GM21717 (cell line): Measurements from ENCODE around the gene ARID2.

Source experiments
- ATAC-seq: cut with Tn5 transposase; IDR thresholded peaks from one replicate; pipeline ENCODE4 v1.9.1; 2021; ENCODE audit warnings: mild to moderate bottlenecking, moderate library complexity; ENCODE audit not compliant: unreplicated experiment

Gene ARID2

GRCh38 chr12:45729233-45730083 lies at the start of gene ARID2:
ARID2 (plus strand) TSS chr12:45729706; CDS start chr12:45729837, 131 bp downstream.
- peak; percentile 12 for ATAC-seq

GRCh38 chr12:45680362-45680761 lies 49.1 kb upstream of the ARID2 start:
- ATAC-seq = no peak

DNA sequence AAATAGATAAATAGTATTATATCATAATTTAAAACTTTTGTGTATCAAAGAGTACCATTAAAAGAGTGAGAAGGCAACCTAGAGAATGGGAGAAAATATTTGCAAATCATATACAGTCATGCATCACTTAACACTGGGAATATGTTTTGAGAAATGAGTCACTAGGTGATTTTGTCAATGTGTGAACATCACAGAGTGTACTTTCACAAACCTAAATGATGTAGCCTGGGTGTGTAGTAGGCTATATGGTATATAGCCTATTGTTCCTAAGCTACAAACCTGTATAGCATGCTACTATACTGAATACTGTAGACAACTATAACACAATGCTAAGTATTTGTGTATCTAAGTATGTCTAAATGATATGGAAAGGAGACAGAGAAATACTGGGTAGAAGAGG lies 48.0 kb upstream of the ARID2 start:
- ATAC-seq = no peak

DNA sequence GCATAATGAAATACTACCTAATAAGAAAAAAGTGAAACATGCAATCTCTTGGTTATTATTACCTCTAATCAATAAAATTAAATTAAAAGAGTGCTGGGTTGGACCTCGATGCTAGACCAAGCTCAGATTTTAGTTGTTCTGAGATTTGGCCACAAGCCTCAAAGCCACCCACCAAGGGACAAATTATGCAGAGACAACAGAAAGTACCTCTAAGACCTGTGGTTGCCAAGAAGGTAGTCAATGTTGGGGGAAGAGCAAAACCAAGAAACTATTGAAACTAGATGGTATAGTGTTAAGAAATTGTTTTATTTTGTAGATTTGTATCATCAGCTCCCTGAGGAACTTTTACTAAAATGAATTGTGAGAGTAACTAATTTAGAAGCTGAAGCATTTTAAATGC lies 43.8 kb upstream of the ARID2 start:
- peak; percentile 67 for ATAC-seq

DNA sequence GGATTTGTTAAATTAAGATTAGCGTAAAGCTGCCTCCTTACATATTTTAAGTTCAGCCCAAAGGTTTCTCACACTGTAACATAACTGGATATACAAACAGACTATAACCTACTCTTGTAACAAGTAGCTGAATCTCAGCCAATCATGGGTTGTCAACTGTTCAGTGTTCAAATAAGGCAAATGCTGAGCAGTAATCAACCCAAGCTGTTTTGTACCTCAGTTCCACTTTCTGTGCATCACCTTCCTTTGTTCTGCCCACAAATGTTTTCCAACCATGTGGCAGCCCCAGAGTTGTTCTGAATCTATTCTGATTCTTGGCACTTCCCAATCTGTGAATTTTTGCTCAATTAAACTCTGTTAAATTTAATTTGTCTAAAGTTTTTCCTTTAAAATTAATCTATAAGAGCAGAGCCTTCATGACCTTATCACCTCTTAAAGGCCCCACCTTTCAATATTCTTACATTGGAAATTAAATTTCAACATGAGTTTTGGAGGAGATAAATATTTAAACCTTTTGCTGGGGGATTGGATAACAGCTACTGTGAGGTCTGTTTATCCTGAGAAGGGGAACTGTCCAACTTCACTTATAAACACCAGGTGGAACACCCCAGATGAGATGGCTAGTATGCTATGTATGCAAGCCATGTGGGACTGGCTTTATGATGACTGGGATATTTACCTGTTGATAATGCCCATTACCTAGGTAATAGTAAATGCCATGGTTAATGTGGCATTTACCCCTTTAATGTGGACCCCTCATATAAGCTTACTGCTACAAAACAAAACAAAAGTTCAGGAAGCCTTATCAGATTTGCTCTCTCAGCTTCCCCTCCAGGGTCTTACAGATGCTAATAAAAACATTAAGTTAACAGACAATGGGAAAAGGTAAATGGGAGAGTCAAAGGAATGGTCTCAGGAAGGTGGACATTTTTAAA lies 42.2 kb upstream of the ARID2 start:
- no peak for ATAC-seq

DNA sequence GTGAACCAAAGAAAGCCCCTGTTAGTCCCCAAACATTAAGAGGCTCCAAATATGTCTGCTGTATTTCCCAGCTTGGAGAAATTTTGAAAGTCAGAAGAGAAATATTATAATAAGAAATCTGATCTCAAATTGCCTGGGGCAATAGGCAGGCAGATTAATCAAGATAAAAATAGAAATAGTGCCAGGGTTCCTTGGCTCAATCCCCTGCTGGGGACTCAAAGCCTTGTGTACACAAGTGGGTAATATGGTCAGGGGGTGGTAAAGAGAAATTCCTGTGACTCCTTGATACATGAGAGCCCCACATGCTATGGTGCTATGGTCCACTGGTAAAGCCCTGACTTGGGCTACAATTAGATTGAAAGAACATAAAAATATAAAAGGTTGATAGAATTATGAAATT lies 41.3 kb upstream of the ARID2 start:
- ATAC-seq = no peak

GRCh38 chr12:45695035-45695434 lies 34.5 kb upstream of the ARID2 start:
- ATAC-seq = no peak

DNA sequence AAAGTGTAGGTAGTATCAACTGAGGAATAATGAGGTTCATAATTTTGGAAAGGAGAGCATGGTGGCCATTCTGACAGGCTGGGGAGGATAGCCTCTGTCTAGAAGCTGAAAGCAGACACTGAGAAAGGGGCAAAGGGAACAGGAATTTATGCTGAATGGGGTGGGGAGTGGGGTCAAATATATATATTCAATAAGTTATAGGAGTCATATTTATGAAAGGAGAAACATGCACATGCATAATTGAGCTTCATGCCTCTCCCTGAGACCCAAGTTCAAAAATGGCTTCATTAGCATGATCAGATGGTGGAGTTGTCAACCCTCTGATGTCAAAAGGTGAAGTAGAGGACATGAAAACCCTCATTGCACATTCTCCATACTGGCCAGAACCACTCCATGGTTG lies 33.9 kb upstream of the ARID2 start:
- no peak for ATAC-seq

DNA sequence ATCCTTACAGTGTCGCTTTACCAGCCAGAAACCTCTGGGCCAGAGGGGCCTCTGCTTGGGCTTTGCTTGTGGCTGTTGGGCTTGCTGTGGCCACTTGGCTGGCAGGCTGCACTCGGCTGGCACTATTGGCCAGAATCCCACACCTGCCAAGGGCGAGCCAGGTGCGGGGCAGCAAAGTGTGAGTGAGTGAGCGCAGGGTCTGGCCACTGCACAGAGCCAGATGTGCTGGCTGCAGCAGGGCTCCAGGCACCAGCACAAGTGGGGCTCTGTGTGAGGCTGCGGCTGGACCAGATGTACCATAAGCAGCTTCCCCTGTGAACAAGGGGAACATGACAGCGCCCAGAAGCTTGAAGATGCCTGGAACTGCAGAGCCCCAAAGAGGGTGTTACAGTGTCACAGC lies 33.5 kb upstream of the ARID2 start:
- no peak for ATAC-seq

- ATAC-seq = no peak
Measured at GRCh38 chr12:45697371-45697770, 32.1 kb upstream of the ARID2 start.

DNA sequence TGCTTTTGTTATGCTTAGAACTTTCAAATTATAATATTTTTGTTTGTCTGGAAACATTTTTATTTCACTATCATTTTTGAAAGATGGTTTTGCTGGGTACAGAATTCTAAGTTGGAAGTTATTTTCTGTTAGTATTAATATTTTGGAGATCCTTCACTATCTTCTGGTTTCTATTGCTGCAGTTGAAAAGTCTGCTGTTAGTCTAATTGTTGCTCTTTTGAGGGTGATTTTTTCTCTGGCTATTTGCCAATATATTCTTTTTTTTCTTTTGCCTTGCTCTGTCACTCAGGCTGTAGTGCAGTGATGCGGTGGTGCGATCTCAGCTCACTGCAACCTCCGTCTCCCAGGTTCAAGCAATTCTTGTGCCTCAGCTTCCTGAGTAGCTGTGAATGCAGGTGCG lies 28.2 kb upstream of the ARID2 start:
- ATAC-seq = no peak

- no peak for ATAC-seq
Measured at GRCh38 chr12:45703942-45704341, 25.6 kb upstream of the ARID2 start.

DNA sequence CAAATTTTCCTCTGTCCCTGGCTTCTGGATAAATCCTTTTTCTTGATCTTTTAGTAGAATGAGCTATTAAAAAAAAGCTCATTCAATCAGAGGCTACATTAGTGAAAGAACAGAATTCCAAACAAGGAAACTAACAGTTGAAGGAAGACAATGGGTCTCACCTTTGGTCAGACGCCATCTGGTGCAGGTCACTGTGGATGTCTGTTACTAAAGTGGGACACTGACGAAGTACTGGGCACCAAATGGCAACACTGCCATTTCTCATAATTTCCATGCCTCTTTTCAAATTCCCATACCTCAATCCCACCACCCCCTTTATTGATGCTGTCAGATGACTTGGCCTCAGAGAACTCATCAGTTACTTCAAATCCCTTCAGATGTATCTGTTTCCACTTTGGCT lies 24.5 kb upstream of the ARID2 start:
- no peak for ATAC-seq

GRCh38 chr12:45705404-45705803 lies 24.1 kb upstream of the ARID2 start:
- ATAC-seq = no peak

- no peak for ATAC-seq
Measured at GRCh38 chr12:45707241-45707857, 22.2 kb upstream of the ARID2 start.

- no peak for ATAC-seq
Measured at GRCh38 chr12:45708363-45708762, 21.1 kb upstream of the ARID2 start.

DNA sequence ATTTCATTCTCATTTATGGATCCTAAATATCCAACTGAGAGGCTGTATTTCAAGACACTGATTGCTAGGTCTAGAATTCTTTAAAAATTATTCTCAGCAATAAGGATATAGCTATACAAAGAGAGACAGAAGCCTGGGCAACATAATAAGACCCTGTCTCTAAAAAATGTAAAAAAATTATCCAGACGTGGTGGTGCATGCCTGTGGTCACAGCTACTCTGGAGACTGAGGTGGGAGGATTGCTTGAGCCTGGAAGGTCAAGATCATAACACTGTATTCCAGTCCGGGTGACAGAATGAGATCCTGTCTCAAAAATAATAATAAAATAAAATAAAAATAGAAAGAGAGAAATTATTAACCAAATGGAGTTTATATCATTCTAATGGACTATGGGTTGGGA lies 20.6 kb upstream of the ARID2 start:
- ATAC-seq = no peak

- ATAC-seq = no peak
Measured at GRCh38 chr12:45712319-45712718, 17.2 kb upstream of the ARID2 start.

DNA sequence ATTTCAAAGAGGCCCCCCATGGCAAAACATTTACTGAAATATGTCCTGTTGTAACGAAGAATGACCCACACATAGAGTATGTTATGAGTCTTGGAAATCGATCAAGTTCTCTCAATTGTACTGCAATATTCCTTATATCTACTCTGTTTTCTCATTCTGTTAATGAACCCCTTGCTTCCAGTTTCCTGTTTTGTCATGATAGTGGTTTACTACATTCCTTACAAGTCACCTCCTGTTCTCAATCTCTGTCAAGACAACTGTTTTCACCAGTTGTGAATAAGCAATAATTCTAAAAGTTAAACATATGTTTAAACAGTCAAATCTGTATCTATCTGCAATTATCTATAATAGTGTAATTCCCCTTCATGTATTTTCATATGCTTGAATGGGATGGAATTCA lies 16.4 kb upstream of the ARID2 start:
- no peak for ATAC-seq

DNA sequence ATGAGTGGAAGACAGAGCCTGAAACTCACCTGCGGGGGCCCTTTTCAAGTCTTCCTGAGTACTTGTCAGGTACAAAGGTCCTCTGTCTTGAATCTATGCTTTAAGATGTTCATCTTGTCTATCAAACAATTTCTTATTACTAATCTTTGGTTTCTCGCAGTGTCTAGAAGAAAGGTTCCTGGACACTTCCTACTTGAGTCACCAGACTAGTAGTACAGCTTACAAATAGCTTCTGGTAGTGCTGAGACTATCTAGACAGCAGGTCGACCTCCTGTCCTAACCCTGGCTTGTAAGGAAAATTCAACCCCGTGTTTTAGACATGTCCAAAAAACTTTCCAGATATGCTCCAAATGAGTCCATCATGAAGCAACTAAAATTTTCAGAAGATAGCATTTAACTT lies 11.2 kb upstream of the ARID2 start:
- no peak for ATAC-seq

- no peak for ATAC-seq
Measured at GRCh38 chr12:45720069-45720468, 9.4 kb upstream of the ARID2 start.
